ENCODE results near the gene ENPP5. TPM values are rescaled to one million over a fixed set of nuclear protein-coding genes. Genes with fewer than 3 reads are reported as not detected.

The ENPP5 gene
- polyA plus RNA-seq, 1 donor (not counting 4 experiments of a cell fraction or from before 2014, with no cell fraction given) = 0.07 TPM

DNA sequence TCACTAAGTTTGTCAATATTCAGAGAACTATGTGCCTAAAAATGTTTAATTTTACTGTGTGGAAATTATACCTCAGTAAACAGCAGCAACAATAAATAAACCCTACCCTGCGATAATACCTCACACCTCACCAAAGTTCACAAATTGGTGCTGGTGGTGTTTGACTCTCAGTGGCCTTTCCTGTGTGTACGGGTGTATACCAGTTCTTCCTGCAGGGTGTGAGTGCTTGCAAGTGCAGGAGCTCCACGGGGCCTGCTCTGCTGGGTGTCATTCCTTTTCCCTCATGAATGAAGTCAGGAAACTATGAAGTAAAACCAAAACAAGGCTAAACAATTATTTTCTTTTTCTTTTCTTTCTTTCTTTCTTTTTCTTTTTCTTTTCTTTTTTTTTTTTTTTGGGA, 4.1 kb upstream of the ENPP5 start:
- no peak overlapping the region for H2AFZ ChIP-seq (ENCODE audit: control insufficient read depth, low read length)

GRCh38 chr6:46172176-46172575, 1.4 kb upstream of the ENPP5 start:
- Histone ChIP-seq H3K4me3 (ENCODE audit: control insufficient read depth in 2 of 3, extremely low read depth in 1 of 3, insufficient read depth in 2 of 3, low read depth in 1 of 3, low read length in 3 of 3) (no peak overlapping the region), H3K27ac (ENCODE audit: control insufficient read depth, insufficient read depth, low read length) (no peak overlapping the region), H2AFZ (ENCODE audit: control insufficient read depth, low read length) (no peak overlapping the region), H3K9me1 (ENCODE audit: control insufficient read depth, extremely low read depth, insufficient read depth, low read length) (no peaks in the 10 kb centered on the region), H3K79me2 (ENCODE audit: control insufficient read depth, insufficient read depth, low read length) (no peaks in the 10 kb centered on the region), H3K36me3 (ENCODE audit: control insufficient read depth in 2 of 2, extremely low read depth in 1 of 2, insufficient read depth in 2 of 2, low read length in 2 of 2) (no peaks in the 10 kb centered on the region), H3K4me1 (ENCODE audit: control insufficient read depth, extremely low read depth, insufficient read depth, low read length) (no peaks in the 10 kb centered on the region), H3K9ac (ENCODE audit: control insufficient read depth, extremely low read depth, insufficient read depth, low read length) (no peak overlapping the region), H3K9me3 (ENCODE audit: control insufficient read depth, low read depth, low read length) (no peaks in the 10 kb centered on the region), H3K27me3 (ENCODE audit: control insufficient read depth, extremely low read depth, insufficient read depth, low read length) (peaks cover 15% of the 10 kb centered on the region), H4K20me1 (ENCODE audit: control insufficient read depth, extremely low read depth, insufficient read depth, low read length) (no peaks in the 10 kb centered on the region), H3K4me2 (ENCODE audit: control insufficient read depth, extremely low read depth, insufficient read depth, low read depth, low read length) (no peak overlapping the region)
- no peak for TF ChIP-seq EZH2 (IDR thresholded peaks at IDR 0.05; ENCODE audit: low read length)
- TF ChIP-seq, protein P1, sequence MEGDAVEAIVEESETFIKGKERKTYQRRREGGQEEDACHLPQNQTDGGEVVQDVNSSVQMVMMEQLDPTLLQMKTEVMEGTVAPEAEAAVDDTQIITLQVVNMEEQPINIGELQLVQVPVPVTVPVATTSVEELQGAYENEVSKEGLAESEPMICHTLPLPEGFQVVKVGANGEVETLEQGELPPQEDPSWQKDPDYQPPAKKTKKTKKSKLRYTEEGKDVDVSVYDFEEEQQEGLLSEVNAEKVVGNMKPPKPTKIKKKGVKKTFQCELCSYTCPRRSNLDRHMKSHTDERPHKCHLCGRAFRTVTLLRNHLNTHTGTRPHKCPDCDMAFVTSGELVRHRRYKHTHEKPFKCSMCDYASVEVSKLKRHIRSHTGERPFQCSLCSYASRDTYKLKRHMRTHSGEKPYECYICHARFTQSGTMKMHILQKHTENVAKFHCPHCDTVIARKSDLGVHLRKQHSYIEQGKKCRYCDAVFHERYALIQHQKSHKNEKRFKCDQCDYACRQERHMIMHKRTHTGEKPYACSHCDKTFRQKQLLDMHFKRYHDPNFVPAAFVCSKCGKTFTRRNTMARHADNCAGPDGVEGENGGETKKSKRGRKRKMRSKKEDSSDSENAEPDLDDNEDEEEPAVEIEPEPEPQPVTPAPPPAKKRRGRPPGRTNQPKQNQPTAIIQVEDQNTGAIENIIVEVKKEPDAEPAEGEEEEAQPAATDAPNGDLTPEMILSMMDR (optimal IDR thresholded peaks at IDR 0.05 in 1 of 3, IDR thresholded peaks at IDR 0.05 in 1 of 3, conservative IDR thresholded peaks at IDR 0.05 in 1 of 3; ENCODE audit: extremely low read depth in 1 of 3, insufficient read depth in 2 of 3, low read length in 3 of 3) = no peak
- DNase-seq (ENCODE audit: low read depth, low spot score) = no peak
- dilution Hi-C loops (cut with MboI; ENCODE audit: extremely low pct_ligation_motif_present, low sequenced_read_pairs) = no loop called here
- FAIRE-seq = no peak

More for the DNA sequence above, 4.1 kb upstream of the ENPP5 start:
- H3K9me1 ChIP-seq (ENCODE audit: control insufficient read depth, extremely low read depth, insufficient read depth, low read length) = no peaks in the 10 kb centered on the region
- no peak for TF ChIP-seq EZH2 (IDR thresholded peaks at IDR 0.05; ENCODE audit: low read length)
- TF ChIP-seq, protein P1 (optimal IDR thresholded peaks at IDR 0.05 in 1 of 3, IDR thresholded peaks at IDR 0.05 in 1 of 3, conservative IDR thresholded peaks at IDR 0.05 in 1 of 3; ENCODE audit: extremely low read depth in 1 of 3, insufficient read depth in 2 of 3, low read length in 3 of 3) = no peak
- H3K9me3 ChIP-seq (ENCODE audit: control insufficient read depth, low read depth, low read length) = no peaks in the 10 kb centered on the region
- H3K9ac ChIP-seq (ENCODE audit: control insufficient read depth, extremely low read depth, insufficient read depth, low read length) = no peak overlapping the region
- FAIRE-seq = no peak
- no peaks in the 10 kb centered on the region for H3K4me1 ChIP-seq (ENCODE audit: control insufficient read depth, extremely low read depth, insufficient read depth, low read length)
- no peaks in the 10 kb centered on the region for H3K79me2 ChIP-seq (ENCODE audit: control insufficient read depth, insufficient read depth, low read length)
- dilution Hi-C loops (cut with MboI; ENCODE audit: extremely low pct_ligation_motif_present, low sequenced_read_pairs) = no loop called here
- H3K27ac ChIP-seq (ENCODE audit: control insufficient read depth, insufficient read depth, low read length) = no peak overlapping the region
- no peaks in the 10 kb centered on the region for H4K20me1 ChIP-seq (ENCODE audit: control insufficient read depth, extremely low read depth, insufficient read depth, low read length)
- H3K36me3 ChIP-seq (ENCODE audit: control insufficient read depth in 2 of 2, extremely low read depth in 1 of 2, insufficient read depth in 2 of 2, low read length in 2 of 2) = no peaks in the 10 kb centered on the region
- H3K4me3 ChIP-seq (ENCODE audit: control insufficient read depth in 2 of 3, extremely low read depth in 1 of 3, insufficient read depth in 2 of 3, low read depth in 1 of 3, low read length in 3 of 3) = no peak overlapping the region
- peaks cover 15% of the 10 kb centered on the region for H3K27me3 ChIP-seq (ENCODE audit: control insufficient read depth, extremely low read depth, insufficient read depth, low read length)
- no peak overlapping the region for H3K4me2 ChIP-seq (ENCODE audit: control insufficient read depth, extremely low read depth, insufficient read depth, low read depth, low read length)
- no peak for DNase-seq (ENCODE audit: low read depth, low spot score)
